CD4-positive, alpha-beta T cell treated with Interleukin-2 at 100 ng/mL for 4 hours (primary cell): ENCODE measurements around the gene ARL5B.

ENCODE experiments used
- DNase-seq: peaks from one replicate; pipeline ENCODE4 v3.0.0-alpha.2; 2020; ENCODE audit warnings: low spot score

ARL5B gene

GRCh38 chr10:18658271-18659124 lies 733 bp upstream of the ARL5B start:
- DNase-seq = no peak

DNA sequence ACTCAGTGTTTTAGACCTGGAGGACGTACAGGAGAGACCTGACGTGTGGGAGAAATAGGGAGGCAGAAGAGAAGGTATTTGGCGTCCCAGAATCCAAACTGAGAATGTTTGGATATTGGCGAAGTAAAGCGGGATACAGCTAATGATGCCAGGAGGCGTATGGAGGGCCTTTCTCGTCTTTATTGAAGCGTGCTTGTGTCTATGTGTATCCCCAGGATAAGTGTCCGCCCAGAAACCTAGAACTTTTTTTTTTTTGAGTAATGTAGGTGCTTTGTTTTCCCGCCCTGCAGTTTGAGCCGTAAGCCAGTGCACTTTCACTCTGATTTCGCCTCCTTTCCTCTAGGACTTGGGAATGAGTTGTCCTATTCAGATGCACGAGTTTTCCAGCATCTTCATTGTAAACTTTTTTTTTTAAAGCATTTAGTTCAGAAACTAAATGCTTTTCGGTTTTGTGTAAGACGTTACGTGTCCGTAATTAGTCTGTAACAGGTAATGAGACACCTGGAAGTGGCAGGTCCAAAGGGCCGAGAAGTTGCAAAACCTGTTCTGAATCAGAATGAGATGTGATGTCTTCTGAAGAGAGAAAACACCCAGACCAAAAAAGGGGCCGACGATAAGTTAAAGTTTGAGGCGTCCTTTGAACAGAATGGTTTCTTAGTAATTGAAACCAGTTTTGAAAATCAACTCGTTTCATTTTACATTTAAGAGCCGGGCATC lies 746 bp downstream of the ARL5B start:
- peak; percentile 21 for DNase-seq

- no peak for DNase-seq
Observed at GRCh38 chr10:18660816-18661431, 1.7 kb downstream of the ARL5B start.

DNA sequence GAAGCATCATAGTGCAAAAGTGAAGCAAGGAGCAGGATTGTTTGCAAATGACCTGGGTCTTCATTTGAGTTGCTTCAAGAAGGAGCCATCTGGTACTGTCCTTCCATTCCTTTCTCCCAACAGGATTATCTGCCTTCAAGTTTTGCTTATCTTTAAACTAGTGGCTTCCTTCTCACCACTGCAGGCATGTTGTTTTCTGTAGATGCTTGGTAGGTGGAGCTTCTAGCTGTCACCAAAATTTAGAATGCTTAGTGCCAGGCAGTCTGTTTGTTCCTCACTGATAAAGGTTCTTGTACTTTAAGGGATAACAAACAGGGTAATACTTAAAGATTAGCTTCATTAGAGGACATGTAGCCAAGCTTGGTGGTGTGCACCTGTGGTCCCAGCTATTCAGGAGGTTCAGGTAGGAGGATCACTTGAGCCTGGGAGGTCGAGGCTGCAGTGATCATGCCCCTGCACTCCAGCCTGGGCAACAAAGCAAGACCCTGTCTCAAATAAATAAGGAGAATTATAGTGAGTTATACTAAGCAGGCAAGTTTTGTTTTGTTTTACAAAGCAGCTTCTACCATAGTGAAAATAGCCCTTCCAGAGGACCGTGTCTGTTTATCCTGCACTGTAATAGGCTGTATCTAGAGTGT lies 5.7 kb downstream of the ARL5B start:
- no peak for DNase-seq

DNA sequence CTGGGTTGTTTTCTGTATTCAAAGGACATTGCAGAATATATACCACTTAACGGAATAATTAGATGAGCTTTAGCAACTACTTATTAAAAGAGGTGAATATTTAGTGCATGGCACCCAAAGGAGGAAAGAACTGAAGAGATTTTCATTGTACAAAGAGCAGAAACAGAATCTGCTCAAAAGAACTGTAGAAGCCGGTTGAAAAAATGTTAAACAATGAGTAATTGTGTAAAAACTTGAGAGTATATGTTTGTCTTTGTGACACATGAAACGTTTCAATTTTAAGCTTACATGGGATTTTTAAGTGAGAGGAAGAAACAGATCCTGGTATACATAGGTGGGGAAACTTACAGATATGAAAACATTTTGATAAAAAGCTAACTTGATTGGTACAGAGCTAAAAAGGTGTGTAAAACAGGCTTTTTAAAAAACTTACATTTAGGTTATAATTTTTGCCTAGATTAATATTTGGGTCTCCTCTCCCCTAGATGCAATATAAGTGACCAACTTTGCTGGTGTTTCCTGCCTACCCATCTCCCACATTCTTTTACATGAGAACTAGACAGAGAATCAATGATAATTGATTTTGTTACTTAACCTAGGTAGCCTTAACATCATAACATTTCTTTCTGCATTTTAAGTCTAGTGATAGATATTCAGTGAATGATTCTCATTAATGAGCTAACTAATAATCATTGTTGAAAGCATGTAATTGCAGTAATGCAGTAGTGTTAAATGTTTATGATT lies 6.8 kb downstream of the ARL5B start:
- DNase-seq = no peak

DNA sequence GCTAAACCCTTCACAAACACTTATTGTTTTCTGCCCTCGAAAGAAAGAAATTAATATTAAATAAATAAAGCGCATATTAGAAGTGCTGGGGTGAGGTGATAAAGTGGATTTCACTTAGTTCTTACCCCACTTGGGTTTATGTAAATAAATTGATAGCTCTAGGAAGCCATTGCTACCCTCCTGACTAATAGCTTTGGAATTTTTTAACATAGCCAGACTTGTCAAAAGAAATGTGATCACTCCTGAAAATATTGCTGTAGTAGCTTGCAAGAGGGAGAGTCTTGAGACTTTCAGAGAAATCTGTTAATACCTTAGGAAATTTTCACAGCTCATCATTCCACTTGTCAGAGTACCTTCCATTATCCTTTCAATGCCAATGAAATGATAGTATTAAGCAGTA lies 7.6 kb downstream of the ARL5B start:
- no peak for DNase-seq

GRCh38 chr10:18668026-18668425 lies 8.8 kb downstream of the ARL5B start:
- DNase-seq = no peak

DNA sequence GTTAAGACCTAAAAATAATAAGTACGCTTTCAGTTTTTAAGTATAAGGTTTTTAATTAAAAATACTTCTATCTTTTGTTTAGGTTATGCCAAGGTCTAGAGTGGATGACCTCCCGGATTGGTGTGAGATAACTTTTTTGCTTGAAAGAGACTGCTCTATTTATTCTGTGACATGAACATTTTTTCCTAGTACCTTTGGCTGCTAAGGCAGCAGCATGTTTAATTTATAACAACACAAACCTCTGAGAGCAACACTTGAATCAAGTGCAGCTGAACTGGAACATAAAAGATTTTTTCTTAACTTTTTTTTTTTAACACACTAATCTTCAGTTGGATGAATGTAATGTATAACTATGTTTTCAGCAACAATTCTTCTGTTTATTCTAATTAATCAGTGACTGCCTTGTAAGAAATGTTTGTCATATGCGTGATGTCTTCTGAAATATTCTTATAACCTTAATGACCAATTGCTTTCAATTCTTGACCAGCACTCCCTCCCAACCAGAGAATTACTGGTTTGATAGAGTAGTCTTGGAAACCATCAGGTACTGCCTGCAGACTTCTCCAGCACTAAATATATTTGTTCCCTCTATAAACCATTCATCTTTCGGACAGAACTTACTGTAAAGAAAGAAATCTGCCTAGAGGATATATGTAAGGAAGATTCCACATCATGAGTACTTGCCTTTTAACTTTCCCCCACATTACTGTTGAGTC lies 16.0 kb downstream of the ARL5B start:
- no peak for DNase-seq

DNA sequence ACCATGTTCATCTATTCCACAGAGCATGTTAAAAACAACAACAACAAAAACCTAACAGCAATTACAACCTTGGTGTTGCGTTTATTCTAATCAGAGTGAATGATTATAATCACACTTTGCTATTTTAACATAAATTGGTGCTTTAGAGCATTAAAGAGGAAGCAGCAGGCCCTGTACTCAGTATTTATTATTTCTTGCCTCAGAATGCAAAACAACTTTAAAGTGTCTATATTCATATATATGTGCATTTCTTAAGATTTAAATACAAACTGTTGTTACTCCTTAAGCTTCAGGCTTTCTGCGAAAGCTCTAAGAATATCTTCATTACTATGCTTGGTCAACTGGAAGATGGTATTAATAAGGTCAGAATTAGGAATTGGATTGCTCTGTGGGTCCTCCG lies 21.5 kb downstream of the ARL5B start:
- no peak for DNase-seq

- no peak for DNase-seq
Observed at GRCh38 chr10:18681366-18681765, 22.1 kb downstream of the ARL5B start.

DNA sequence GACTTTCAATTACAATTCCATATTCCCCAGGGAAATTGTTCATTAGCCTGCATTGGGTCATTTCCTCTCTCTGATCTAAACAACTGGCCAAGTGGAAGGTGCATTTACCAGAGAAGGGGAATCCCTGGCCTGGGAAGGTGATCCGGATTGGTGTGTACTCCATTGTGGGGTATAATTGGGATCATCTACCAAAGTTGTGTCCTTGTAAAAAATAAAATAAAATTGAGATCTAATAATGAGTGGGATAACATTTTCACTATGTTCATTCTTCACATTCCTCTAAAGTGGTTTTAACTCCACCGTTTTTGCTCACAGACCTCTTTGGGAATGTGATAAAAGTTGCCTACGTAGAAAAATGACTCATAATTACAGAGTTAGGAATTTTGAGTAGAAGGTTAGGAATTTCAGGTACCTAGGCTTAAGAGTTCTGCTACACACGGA lies 22.8 kb downstream of the ARL5B start:
- DNase-seq = no peak

DNA sequence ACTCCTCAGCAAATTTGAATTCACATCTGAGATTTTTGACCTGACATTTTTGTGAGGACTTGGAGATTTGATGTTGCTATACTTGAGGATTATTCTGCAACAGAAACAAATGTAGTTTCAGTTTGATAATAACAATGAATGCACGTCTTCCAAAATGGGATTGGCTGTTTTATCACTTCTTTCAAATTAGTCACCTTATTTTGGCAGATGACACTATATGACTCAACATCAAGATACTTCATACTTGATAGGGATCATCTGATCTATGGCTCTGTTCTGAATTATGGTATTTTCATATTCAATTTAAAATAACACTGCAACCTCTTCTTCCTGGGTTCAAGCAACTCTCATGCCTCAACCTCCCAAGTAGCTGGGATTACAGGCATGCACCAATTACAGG lies 24.2 kb downstream of the ARL5B start:
- no peak for DNase-seq

GRCh38 chr10:18684416-18684815 lies 25.2 kb downstream of the ARL5B start:
- no peak for DNase-seq

- no peak for DNase-seq
Observed at GRCh38 chr10:18684953-18685352, 25.7 kb downstream of the ARL5B start.

GRCh38 chr10:18685555-18685954 lies 26.3 kb downstream of the ARL5B start:
- DNase-seq = no peak

DNA sequence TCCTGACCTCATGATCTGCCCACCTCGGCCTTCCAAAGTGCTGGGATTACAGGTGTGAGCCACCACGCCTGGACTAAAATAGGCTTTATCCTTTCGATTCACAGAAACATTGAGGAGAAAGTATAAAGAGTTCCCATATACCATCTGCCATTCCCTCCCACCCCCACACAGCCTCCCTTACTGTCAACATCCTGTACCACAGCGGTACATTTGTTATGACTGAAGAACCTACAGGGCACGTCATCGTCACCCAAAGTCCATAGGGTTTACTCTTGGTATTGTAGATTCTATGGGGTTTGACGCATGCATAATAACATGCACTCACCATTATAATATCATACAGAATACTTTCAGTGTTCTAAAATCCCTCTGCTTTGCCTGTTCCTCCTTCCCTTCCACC lies 28.0 kb downstream of the ARL5B start:
- no peak for DNase-seq

GRCh38 chr10:18687706-18688105 lies 28.5 kb downstream of the ARL5B start:
- no peak for DNase-seq

DNA sequence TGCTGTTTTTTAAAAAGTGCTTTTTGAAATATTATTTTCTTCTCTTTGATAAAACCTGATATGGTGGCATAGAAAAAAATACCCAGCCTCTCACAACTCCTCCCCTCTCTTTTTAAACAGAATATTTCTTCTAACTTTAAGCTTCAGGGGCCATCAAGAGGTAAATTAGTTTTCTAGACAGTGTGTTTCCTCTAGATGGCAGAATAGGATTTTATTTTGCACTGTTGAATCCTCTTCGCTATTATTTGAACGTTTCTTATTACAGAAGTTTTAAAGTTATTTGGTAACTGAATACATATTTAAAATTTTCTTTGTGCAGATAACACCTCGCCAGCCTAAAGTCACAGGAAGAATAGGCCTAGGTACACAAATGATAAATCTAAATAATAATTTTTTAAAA lies 30.3 kb downstream of the ARL5B start:
- no peak for DNase-seq

DNA sequence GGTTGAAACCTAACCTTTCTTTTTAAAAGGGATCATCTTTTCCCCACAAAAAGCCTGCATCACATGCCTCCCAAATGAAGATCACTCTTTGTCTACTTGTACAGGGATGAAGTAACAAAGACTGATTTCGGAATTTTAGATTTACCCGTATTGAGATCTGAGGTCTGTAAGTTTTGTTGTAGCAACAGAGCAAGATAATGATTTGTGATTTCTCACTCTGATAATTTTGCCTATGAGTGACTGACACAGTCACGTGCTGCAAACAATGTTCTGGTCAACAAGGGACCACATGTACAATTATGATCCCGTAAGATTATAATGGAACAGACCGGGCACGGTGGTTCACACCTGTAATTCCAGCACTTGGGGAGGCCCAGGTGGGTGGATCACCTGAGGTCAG lies 31.3 kb downstream of the ARL5B start:
- no peak for DNase-seq

DNA sequence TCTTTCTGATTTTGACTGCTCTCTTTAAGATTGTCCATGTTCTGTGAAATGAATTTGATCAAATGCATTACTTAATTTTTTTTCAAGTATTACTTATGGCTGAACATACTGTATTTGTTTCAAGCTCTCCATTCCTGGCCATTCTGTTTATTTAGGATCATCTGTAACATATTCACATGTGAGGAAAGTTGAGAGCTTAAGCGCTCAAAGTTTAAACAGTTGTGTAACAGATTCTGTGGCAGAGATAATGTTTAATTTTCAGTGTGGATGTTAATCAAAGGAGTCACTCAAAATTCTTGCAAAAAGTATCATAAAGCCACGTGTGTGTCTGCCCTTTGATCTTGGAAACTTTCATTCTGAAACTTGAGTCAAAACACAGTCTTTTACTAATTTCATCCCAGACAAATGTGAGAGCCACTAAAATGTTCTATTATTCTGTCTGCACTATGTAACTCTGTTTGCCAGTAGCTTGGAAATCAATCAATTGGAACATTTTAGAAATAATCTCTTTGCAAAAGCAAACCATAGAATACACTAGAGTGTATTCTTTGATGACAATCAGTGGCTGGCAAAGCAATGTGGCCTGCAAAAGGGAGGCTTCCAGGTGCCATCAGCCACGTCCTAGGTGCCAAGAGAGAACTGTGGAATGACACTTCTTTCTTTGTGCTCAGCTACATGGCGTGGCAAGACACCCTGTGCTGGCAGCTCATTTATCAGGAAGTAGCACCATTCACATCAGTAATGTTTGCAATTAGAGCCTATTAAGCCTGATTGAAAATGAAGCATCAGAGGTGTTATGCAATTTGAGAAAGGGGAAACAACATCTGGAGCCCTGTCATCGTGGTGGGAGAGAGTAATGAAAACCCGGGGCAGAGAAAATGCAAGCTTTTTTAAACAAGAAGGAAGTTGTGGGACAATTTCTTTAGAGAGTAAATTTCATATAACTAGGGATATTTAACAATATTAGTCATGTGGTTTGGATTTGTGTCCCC lies 40.9 kb downstream of the ARL5B start:
- no peak for DNase-seq
